Measurements from ENCODE around the gene PHF21A.

The PHF21A gene

DNA sequence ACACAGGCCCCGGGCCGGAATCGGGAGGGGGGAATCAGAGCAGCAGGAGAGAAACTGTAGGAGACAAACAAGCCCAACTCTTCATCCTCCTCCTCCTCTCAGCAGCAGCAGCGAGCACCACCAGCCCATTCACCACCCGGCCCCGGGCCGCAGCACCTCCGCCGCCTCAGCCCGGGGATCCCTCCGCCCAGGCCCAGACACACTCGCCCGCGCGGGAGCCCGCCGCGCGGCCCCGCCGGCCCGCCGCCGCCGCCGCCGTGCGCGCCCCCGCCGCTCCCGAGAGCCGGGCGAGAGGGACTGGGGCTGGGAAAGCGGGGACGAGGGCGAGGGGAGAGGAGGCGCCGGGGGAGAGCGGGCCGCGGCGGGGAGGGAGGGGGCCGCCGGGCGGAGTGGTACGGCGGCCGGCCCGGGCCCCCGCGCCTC lies at the start of gene PHF21A:
TSS of gene PHF21A (minus strand) at position 154 of the 423 bp plus-strand sequence. CDS start 37,235 bp downstream, outside the sequence.
- DNase-seq = peak; percentile 85 to 90

DNA sequence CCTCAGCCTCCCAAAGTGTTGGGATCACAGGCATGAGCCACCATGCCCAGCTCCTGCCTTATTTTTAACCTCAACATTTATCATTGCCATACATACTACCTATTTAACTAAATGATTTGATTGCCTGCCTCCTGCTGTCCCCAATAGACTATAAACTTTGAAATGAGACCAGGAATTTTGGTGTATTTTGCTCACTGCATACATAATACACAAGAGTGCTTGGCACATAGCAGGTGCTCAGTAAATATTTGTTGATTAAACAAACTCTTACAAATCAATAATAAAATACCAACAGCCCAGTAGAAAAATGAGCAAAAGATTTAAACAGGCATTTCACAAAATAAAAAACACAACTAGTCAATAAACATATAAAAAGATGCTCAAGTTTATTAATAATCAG lies 49.5 kb upstream of the PHF21A start:
- no peak for DNase-seq

DNA sequence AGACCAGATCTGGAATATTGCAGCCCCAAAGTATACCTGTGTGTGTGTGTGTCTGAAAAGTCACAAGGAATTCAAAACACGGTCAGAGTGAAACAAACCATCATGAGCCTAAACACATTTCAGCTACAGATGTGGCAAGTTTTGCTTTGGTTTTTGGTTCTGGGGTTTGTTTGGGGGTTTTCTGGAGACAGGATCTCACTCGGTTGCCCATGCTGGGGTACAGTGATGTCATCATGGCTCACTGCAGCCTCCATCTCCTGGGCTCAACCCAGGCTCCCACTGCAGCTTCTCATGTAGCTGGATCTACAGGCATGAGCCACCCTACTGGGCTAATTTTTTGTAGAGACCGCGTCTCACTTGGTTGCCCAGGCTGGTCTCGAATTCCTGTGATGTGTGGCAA lies 41.4 kb upstream of the PHF21A start:
- no peak for DNase-seq

DNA sequence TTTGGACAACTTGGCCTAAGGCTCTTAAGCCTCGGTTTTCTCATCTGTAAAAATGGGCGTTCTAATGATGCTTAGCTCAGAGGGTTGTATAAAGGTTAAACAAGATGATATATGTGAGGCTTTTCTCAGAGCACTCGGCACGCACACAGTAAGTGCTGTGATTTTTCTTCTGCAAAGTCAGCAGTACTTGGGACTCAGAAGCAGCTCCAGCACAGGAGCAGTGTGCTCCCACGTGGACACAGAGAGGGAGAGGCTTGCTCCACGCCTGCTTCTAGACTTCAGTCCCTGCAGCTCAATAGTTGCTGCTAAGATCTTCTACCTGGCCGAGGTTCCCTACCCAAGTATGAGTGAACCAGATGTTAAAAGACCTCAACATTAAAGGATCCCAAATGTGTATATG lies 39.9 kb upstream of the PHF21A start:
- no peak for DNase-seq

DNA sequence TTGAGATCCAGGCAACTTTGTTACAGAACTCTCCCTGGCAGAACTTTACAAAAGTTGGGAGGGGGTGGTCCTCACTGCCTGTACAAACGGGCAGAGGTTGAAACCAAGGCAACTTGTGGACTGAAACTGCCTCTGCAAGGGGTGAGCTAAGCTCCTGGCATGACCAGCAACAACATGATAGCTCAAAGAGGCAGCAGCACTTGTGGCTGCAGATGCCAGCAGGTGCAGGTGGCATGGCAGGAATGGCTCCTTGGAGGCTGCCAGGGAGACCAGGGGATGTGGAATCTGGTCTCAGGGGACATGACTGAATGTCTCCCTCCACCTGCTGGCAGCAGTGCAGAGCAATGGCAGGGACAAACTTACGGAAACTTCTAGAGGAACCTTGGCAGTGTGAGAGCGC lies 38.8 kb upstream of the PHF21A start:
- DNase-seq = no peak

DNA sequence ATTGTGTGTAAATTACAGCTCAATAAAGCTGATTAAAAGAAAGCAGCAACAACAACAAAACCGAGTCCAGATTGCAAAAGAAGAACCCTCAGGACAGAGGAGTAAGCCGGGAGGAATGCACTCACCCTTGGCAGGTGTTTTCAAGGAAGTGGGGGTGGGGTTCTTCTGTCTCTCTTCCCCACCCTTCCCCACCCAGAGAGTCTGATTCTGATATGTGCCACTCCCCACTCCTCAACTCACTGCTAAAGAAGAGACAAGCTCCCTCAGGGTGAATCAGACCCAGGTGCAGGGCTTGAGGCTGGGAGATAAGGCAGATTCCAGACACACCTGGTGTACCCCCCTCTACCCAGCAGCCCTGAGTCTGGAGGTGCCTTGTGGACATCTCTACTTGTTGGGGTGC lies 38.4 kb upstream of the PHF21A start:
- no peak for DNase-seq

DNA sequence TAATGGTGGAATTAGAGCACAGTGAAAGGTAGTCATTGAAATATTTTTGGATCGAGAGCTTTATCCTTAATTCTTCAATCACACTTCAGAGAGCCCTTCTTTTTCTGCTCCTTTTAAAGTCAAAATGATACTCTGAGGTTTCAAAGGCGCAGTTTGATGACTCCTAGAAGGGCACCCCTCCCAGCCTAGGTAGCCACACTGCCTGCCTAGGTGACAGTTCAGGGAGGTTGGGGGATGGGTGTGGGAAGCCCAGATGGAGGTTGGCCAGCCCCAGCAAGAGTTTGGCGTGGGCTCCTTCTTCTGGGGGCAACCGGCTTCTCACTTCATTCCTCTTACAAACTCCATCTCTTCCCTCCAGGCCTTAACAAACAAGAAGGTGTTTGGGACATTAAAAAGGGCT lies 28.6 kb upstream of the PHF21A start:
- no peak for DNase-seq

DNA sequence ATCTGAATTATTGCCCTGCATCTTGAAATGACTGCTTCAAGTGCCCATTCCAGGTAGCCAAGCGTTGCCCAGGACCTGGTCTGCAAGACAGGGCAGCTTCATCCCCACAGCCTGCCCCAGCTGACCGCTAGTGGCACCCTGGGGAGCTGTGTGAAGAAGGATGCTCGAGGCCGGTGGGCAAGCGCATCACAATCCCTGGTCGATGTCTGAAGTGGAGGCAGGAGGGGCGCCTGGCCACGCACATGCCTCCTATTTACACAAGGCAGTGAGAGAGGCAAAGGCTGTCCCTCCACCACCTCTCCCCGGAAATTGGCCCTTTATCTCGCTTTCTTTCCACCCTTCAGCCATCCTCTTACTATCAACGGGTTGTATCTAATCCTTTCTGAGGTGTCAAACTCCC lies 28.1 kb upstream of the PHF21A start:
- DNase-seq = no peak

DNA sequence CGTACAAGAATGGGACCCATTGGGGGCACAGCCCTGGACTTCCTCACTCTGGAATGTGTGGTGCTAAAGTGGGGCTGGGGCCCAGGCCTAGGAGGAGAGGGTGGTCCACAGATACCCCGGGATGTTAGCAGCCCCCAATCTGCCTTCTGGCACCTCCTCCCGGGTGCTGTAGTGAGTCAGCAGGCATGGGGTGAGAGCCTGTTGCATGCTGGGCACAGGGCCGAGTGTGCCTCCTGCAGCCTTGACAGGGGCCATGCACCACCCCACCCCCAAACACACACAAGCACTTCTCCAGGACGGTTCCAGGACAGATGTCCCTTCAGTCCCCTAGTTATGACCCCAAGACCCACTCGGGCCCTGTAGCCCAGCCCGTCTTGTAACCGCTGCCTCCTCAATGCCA lies 23.5 kb upstream of the PHF21A start:
- DNase-seq = no peak

DNA sequence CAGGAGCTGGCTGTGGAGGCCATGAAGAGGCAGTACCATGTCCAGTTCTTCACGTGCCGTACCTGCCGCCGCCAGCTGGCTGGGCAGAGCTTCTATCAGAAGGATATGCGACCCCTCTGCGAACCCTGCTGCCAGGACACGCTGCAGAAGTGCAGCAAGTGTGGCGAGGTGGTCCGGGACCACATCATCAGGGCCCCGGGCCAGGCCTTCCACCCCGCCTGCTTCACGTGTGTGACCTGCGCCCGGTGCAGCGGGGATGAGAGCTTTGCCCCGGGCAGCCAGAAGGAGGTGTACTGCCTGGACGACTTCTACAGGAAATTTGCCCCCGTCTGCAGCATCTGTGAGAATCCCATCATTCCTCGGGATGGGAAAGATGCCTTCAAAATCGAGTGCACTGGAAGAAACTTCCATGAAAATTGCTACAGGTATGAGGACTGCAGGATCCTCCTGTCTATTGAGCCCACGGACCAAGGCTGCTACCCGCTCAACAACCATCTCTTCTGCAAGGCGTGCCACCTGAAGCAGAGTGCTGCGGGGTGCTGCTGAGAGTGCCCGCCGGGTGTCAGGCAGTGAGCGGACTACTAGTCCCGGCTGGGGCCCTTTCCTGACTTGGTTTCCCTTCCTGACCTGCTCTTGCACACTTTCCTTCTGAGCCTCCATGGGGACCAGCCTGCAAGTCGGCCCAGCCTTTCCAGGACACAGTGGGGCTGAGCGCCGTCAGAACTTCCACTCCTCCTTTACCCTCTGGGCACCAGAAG lies 22.0 kb upstream of the PHF21A start:
- DNase-seq = no peak

DNA sequence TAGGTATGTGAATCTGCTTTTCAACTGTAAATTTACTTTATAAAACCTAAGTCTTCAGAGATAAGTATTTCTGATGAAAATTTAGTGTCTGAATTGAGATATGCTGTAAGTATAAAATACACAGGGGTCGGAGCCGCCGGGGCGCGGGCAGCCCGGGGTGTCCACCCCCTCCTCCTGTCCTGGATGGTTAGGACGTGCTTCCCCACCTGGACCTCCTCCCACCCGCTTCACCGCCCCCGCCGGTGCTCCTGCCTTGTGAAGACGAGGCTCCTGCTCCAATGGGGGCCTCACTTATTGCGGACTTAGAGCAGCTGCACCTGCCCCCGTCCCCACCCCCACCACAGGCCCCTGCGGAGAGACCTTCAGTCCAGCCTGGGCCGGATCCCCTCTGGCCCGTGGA lies 21.3 kb upstream of the PHF21A start:
- DNase-seq = no peak

DNA sequence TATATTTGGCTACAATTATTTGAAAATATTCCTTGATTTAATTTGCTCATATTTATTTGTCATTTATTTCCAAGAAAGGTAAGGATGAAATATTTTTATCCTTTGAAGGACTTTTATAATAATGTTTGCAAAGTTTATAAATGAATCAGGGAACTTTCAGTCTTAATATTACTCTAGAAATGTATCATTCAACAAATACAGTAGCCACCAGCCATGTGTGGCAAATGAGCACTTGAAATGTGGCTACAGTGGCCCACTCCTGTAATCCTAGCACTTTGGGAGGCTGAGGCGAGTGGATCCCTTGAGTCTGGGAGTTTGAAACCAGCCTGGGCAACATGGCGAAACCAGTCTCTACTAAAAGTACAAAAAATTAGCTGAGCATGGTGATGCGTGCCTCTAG lies 20.3 kb upstream of the PHF21A start:
- no peak for DNase-seq

DNA sequence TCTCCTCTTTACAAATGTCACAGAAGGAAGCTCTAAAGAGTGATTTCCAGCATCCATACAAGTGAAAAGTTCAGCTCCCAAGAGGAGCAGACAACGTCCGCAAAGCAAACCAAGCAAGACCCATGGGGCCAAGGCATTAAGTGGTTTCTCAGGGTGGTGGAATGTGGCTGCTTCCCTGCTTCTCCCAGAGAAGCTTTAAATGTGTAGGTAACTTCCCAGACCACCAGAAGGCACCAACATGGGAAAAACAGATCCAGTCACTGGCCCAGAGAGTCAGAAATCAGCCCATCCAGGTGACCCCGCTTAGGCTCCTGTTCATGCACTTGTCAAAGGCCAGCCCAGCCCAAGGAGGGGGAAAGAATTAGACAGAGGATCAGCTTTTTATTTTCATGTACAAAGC lies 13.3 kb upstream of the PHF21A start:
- DNase-seq = no peak

DNA sequence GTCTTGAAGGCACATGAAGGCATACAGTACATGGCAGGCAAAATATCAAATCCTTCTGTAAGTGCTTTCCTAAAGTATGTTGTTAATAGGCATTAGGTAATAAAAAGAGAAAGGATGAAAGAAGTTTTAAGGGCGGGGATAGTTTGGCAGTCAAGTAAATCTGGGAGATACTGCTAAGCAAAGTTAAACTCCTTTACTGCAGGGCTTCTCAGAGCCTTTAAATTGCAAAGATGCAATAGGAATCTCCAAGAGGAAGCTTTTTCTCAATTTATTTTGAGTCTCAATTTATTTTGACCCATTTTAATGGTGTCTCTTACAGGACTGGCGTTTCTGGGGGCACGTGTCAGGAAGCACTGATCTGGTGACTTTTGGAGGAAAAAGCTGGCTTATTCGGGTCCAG lies 12.8 kb upstream of the PHF21A start:
- DNase-seq = no peak

DNA sequence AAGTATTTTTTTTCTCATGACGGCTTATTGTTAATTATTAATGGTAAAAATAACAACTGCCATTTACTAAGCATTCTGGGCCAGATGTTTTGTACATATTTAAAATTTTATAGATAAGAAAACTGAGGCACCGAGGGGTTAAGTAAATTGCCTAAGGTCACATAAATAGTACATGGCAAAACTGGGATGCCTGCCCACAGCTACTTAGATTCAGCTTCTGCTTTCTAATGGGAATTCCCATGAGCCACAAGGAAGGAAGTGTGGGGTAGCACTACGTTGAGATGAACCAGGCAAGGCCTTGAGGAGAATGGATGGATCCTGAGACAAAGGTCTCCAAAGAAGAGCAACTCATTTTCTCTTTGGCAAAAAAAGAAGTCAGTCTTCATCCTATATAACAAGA lies 11.9 kb upstream of the PHF21A start:
- DNase-seq = no peak

DNA sequence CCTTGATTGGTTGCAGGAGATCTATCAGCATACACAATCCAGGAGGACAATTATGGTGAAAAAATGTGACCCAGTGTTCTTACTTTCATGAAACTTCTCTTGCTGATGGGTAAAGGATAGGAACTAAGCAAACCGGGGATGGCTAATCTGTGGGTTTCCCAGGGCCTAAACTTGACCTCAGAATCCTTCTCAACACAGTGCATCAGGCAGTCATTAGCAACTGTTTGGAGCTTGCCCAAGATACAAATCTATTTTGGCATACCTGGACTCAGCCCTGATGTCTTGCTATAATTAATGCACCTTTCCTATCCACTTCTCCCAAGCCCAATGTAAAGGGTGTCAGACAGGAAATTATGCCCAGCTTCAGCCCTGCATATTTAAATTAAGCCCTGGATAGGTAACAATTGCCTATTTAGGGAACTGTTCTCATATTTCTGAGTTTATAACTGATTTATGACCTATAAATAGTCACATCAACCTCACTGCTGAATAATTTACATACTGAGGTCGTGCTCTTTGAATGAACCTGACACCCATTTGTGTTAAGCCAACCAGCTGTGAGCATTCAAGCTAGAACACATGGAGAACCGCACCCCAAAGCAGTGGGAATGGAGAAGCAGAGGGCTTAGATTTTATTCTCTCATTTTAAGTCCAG lies 9.2 kb upstream of the PHF21A start:
- no peak for DNase-seq

DNA sequence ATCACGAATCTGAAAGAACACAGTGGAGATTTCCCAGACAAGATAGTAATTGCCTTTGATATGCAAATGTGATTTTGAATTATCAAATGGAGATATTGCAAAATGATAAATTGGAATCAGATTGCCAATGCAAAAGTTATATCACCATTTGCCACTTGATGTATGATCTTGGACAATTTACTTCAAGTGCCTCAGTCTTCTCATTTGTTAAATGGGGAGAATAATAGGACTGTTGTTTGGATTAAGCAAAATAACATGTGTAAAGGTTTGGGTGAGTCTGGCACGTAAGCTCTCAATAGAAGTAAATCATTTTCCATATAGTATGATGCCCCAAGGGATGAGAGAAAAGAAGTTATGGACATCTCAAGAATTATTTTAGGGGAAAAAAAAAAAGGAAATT lies 7.9 kb upstream of the PHF21A start:
- no peak for DNase-seq

DNA sequence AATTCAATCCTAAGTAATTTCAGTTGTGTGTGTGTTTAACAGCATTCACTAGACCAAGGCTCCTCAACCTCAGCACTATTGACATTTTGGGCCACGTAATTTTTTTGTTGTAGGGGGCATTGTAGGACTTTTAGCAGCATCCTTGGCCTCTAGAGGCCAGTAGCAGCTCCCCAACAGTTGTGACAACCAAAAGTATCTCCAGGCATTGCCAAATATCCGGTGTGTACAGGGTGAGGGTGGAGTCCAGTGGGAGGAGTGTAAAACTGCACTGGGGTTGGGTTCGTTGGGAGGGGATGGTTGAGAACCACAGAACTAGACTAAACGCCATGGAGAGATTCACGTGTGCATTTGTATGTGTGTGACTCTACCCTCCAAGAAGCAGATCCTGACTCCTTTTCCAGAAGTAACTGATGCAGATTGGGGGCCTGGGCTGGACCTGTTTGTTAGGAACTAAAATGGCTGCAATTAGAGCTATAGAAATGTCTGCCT lies 5.9 kb upstream of the PHF21A start:
- no peak for DNase-seq

DNA sequence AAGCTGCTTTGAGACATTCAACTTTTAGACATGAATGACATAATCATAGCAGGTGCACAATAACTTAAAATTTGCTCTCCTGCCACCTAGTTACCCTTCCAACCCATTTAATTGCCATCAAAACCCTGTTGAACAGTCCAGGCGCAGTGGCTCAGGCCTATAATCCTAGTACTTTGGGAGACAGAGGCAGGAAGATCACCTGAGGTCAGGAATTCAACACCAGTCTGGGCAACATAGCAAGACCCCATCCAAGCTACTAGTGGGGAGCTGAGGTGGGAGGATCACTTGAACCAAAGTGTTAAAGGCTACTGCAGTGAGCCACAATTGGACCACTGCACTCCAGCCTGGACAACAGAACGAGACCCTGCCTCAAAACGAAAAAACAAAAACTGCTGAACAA lies 4.0 kb upstream of the PHF21A start:
- DNase-seq = no peak

DNA sequence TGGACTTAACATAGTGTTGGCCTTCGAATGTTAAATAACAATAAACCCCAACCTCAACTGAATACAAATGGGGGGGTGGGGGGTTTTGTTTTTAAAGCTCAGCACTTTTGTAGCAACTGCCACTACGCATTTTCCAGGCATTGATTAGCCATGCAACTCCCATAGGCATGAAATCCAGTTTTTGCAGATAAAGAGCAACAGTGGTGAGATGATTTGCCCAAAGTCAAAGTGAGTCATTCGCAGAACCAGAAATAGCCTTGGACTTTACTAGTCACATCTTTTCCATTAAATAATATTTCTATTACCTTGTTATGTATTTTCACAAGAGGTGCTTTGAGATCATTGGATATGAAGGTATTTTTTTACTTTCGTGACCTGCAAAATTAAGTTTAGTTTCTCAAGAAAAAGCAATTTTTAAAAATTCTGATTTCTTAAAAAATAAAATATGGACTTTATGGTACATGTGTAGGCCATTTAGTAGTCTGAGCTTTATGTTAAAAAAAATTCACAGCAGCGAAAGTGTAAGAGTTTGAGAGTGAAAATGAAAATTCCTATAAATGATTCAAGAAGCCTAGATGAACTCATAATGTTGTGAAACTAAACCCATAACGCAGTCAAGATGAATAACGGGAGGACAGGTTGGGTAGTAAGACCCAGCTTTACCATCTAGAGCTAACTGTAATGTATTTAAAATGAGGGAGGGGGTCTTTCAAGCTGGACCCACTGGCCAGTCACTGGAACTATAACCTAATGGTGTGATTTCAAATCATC lies 1.9 kb upstream of the PHF21A start:
- DNase-seq = no peak

DNA sequence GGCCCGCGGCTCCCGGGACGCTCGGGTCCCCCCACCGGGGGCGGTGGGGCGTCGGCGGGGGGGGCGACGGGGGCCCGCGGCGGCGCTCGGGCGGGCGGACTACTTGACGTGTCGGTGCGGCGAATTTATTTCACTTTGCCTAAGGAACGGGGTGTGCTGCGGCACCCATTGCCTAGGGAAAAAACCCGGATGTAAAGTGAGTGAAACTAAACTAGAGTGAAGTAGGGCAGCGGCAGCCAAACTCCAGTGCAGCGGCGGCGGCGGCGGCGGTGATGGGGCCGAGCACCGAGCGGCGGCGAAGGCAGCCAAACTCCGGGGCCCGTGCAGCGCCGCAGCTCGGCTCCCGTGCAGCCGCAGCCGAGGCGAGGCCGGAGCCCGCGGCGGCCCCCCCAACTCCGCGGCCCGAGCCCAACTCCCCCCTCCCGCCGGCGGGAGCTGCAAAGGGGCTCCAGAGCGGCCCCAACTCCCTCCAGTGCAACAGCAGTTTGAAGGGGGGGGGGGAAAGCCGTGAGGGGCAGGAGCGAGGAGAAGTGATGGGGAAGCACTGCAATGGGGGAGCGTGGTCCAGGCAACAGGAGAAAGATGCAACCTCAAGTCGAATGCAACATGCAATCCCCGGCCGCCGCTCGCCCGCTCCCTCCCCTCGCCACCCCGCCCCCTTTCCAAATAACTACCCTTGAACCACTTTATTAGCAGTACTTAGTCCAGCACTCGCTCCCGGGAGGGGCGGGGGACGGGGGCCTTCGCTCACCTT lies 647 bp upstream of the PHF21A start:
- DNase-seq = peak; percentile 80

DNA sequence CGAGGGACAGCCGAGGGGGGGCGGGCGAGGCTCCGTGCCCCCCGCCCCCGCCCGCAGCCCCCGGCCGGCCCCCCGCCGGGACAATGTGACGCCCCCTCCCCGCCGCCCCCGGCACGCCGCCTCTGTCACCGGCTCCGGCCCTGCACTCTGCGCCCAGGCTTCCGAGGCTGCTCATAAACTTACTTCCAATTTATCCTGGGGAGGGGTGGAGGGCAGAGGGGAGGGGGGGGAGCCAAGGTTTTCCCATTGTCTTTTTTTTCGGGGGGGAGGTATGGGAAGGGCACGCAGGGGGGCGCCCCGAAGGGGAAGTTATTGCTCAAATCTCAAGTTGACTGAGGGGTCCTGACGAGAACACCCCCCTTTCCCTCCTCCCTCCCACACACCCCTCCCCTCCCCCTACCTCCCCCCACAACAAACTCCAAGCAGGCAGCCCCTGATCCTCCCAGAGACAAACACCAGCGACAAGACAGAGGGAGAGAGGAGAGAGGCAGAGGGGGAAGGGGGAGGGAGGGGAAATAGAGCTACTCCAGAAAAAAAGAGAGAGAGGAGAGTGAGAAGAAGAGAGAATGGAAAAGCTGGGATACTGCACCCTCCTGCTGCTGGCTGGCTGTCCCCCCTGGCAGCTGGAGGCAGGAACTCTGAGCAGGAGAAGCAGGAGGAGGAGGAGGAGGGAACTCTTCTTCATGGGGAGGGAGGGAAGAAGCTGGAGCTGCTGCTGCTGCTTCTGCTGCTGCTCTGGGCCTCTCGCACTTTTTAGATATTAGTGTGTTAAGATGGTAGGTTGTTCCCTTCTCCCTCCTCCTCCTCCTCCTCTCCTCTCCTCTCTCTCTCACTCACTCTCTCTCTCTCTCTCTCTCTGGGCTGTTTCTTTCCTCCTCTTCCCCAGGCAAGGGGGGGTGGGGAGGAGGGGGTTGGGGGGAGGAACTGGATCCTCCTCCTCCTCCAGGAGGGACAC lies 631 bp downstream of the PHF21A start:
- DNase-seq = peak in 1 of 2 donors; percentile 90

Data from hippocampal formation (tissue), 2 donors.